ENCODE measurements around the gene DNAL4. TPM values are rescaled to one million over a fixed set of nuclear protein-coding genes. Genes with fewer than 3 reads are reported as not detected.

DNAL4 gene
- total RNA-seq, 1 donor from 2014 or later, result 10.0 TPM

DNA sequence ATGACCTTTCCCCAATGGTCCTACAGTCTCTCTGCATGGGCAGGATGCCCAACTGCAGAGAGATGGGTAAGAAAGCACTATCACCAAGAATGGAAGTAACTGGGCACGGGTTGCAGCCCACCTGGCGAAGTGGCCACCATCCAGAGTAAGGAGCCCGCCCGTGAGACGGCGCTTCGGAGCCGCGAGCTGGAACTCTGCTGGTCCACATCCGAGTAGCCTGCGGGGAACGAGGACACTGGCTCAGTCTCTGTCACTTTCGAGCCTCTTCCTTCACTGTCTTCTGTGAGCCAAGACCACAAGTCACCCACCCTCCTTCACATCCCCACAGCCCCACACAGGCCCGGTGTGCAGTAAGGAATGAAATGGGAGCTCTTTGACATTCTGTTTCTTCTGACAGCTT, 43.8 kb downstream of the DNAL4 start:
- H3K4me1 ChIP-seq, result peaks cover 39% of the 10 kb centered on the region
- H3K36me3 ChIP-seq, result peaks cover 80% of the 10 kb centered on the region
- no peak overlapping the region for H3K4me3 ChIP-seq
- no peak for DNase-seq
- no peaks in the 10 kb centered on the region for H3K9me3 ChIP-seq (replicated peaks)
- no peak overlapping the region for H3K27ac ChIP-seq (replicated peaks)
- no peaks in the 10 kb centered on the region for H3K27me3 ChIP-seq (ENCODE audit: low read depth)
- TF ChIP-seq, protein P1, sequence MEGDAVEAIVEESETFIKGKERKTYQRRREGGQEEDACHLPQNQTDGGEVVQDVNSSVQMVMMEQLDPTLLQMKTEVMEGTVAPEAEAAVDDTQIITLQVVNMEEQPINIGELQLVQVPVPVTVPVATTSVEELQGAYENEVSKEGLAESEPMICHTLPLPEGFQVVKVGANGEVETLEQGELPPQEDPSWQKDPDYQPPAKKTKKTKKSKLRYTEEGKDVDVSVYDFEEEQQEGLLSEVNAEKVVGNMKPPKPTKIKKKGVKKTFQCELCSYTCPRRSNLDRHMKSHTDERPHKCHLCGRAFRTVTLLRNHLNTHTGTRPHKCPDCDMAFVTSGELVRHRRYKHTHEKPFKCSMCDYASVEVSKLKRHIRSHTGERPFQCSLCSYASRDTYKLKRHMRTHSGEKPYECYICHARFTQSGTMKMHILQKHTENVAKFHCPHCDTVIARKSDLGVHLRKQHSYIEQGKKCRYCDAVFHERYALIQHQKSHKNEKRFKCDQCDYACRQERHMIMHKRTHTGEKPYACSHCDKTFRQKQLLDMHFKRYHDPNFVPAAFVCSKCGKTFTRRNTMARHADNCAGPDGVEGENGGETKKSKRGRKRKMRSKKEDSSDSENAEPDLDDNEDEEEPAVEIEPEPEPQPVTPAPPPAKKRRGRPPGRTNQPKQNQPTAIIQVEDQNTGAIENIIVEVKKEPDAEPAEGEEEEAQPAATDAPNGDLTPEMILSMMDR (IDR thresholded peaks at IDR 0.05; ENCODE audit: borderline replicate concordance), result no peak
- intact Hi-C loops (cut with micrococcal nuclease), result no loop called here

DNA sequence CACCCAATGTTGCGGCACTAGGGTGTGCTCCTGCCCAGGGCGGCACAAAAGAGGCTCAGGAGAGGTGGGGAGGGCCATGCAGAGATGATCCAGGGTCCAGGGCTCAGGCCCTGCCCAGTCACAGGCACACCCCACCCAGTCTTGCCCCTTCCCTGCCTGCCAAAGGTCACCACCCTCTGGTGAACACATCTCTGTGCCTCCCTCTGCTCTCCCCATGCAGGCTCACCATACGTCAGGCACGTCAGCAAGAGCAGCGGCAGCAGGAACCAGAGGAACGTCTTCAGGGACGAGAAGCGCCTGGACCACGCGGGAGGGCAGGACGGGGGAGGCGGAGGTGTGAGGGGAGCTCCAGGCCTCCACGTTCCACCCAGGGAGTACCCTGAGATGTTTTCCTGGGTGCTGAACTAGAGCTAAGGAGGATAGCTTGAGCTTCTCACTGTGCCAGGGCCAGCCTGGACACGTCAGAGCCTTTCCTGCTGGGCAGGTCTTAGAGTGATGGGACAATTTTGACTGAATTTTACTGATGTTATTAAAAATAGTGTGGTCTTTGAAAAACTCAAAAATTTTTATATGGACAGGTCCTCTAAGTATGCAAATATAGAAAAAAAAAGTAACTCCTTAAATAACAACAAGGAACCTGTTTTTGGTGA, 45.3 kb downstream of the DNAL4 start:
- no peak overlapping the region for H3K27ac ChIP-seq (replicated peaks)
- H3K4me3 ChIP-seq, result no peak overlapping the region
- peaks cover 24% of the 10 kb centered on the region for H3K4me1 ChIP-seq
- TF ChIP-seq, protein P1 (IDR thresholded peaks at IDR 0.05; ENCODE audit: borderline replicate concordance), result no peak
- intact Hi-C loops (cut with micrococcal nuclease), result no loop called here
- no peaks in the 10 kb centered on the region for H3K9me3 ChIP-seq (replicated peaks)
- DNase-seq, result no peak
- H3K27me3 ChIP-seq (ENCODE audit: low read depth), result no peaks in the 10 kb centered on the region
- peaks cover 94% of the 10 kb centered on the region for H3K36me3 ChIP-seq

DNA sequence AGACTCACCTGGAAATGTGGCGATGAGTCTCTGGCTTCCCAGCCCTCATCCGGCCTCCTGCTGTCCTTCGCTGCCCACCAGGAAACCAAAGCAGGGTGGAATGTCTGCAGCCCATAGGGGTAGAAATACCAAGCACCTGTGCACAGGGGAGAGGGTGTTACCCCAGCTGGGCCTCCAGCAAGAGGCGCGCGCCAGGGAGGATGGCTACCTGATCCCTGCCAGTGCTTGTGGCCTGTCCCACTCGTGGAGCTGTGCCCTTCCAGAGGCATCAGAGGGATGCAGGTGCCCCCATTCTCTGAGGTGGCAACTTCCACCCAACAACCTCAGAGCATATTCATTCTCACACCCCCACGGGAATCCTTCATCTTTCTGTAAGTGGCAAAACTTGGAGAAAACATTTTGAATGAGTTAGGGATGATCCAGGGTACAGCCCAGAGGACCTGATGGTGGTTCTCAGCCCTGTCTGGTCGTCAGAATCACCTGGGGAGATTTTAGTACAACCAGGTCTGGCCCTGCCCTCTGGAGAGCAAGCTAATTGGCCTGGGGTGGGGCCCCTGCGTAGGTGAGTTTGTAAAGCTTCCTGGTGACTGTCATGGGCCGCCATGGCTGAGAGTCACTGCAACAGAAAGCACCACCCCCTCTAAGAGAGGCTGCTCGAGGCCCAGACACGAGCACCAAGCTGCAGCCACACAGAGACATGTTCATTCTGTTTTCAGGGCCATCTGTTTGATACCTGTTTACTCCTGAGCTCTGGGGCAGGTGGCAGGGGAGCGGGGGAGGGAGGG, 48.1 kb downstream of the DNAL4 start:
- Histone ChIP-seq H3K27ac (replicated peaks) (no peak overlapping the region), H3K27me3 (ENCODE audit: low read depth) (no peaks in the 10 kb centered on the region), H3K36me3 (peaks cover 100% of the 10 kb centered on the region), H3K4me3 (no peak overlapping the region), H3K9me3 (replicated peaks) (no peaks in the 10 kb centered on the region), H3K4me1 (peaks cover 4% of the 10 kb centered on the region)
- no peak for DNase-seq
- intact Hi-C loops (cut with micrococcal nuclease), result no loop called here
- TF ChIP-seq, protein P1 (IDR thresholded peaks at IDR 0.05; ENCODE audit: borderline replicate concordance), result no peak

DNA sequence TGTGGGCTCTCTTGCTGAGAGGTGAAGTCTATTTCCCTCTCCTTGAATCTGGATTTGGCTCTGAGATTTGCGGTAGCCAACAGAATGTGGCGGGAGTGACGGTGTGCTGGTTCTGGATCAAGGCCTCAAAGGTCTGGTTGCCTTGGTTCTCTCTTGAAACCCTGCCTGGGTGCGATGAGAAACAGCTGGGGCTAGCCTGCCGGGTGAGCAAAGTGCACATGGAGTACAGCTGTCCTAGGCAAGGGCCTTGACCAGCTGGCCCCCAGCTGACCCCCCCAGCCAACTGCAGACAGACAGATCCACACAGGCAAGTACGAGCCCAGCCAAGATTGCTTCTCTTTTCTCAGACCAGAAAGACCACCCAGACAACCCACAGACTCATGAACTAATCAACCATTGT, 49.0 kb downstream of the DNAL4 start:
- TF ChIP-seq, protein P1 (IDR thresholded peaks at IDR 0.05; ENCODE audit: borderline replicate concordance), result no peak
- intact Hi-C loops (cut with micrococcal nuclease), result no loop called here
- Histone ChIP-seq H3K27ac (replicated peaks) (no peak overlapping the region), H3K9me3 (replicated peaks) (no peaks in the 10 kb centered on the region), H3K4me1 (peaks cover 8% of the 10 kb centered on the region), H3K36me3 (peaks cover 100% of the 10 kb centered on the region), H3K27me3 (ENCODE audit: low read depth) (no peaks in the 10 kb centered on the region), H3K4me3 (no peak overlapping the region)
- no peak for DNase-seq

DNA sequence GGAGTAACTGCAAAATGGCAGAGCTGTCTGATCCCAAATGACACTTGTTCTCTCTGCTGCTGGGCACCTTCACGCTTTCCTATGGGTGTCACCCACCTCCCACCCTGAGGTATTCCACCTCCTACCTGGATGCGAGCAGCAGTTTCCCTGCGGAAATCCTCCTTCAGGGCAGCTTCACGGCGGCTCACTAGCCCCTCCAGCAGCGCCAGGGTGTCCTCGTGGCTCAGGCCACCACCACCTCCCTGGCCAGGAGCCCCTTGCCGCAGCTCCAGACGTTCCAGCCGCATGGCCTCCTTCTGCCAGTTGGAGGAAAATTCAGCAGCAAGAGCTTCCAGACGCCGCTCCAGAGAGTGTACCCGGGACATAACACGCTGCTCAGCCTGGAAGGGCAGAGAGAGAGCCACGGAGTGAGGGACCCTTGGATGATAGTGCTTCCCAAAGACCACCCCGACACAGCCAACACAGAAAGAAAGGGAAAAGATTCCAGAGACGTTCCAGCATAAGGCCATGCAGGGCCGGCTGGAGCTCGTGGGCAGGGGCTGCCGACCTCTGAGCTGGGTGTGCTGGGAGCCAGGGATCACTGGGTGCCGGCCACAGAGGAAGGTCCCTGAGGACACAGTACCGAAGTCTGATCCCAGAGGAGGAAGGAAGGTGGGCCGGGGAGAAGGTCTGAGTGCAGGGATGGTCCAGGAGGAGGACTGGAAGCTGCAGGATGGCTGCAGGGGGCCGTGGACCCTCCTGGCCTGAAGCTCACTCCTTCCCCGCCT, 51.6 kb downstream of the DNAL4 start:
- Histone ChIP-seq H3K27me3 (ENCODE audit: low read depth) (no peaks in the 10 kb centered on the region), H3K9me3 (replicated peaks) (no peaks in the 10 kb centered on the region), H3K27ac (replicated peaks) (no peak overlapping the region), H3K36me3 (peaks cover 100% of the 10 kb centered on the region), H3K4me3 (no peak overlapping the region), H3K4me1 (peaks cover 19% of the 10 kb centered on the region)
- DNase-seq, result no peak
- TF ChIP-seq, protein P1 (IDR thresholded peaks at IDR 0.05; ENCODE audit: borderline replicate concordance), result no peak
- intact Hi-C loops (cut with micrococcal nuclease), result no loop called here
